Rectal smooth muscle tissue (tissue), 1 donor: ENCODE data around the gene PTPN21.

Experiments used
- H3K27ac ChIP-seq: one replicate; pipeline ENCODE4 v1.7.0; 2013; ENCODE audit warnings: low read depth, low read length, inconsistent platforms
- H3K27me3 ChIP-seq: one replicate; pipeline ENCODE4 v1.7.0; 2013; ENCODE audit warnings: low read length; ENCODE audit not compliant: control insufficient read depth, insufficient read depth
- H3K36me3 ChIP-seq: one replicate; pipeline ENCODE4 v1.7.0; 2013; ENCODE audit warnings: low read length; ENCODE audit not compliant: control insufficient read depth, insufficient read depth
- H3K4me1 ChIP-seq: one replicate; pipeline ENCODE4 v1.7.0; 2013; ENCODE audit warnings: low read length; ENCODE audit not compliant: control insufficient read depth, insufficient read depth
- H3K4me3 ChIP-seq: one replicate; pipeline ENCODE4 v1.7.0; 2013; ENCODE audit warnings: low read length
- H3K9ac ChIP-seq: one replicate; pipeline ENCODE4 v1.7.0; 2013; ENCODE audit warnings: low read length

PTPN21 gene

GRCh38 chr14:88572117-88572516 is 17.3 kb upstream of the PTPN21 start:
- no peak overlapping the region for H3K9ac ChIP-seq
- H3K36me3 ChIP-seq: peaks cover 32% of the 10 kb centered on the region
- no peaks in the 10 kb centered on the region for H3K27me3 ChIP-seq
- no peak overlapping the region for H3K27ac ChIP-seq
- H3K4me1 ChIP-seq: no peaks in the 10 kb centered on the region
- no peak overlapping the region for H3K4me3 ChIP-seq

- H3K4me3 ChIP-seq: no peak overlapping the region
- H3K36me3 ChIP-seq: peaks cover 17% of the 10 kb centered on the region
- no peak overlapping the region for H3K27ac ChIP-seq
- peaks cover 2% of the 10 kb centered on the region for H3K4me1 ChIP-seq
- no peak overlapping the region for H3K9ac ChIP-seq
- H3K27me3 ChIP-seq: no peaks in the 10 kb centered on the region
Measured at GRCh38 chr14:88568196-88568595, 13.4 kb upstream of the PTPN21 start.

GRCh38 chr14:88565427-88565826 is 10.6 kb upstream of the PTPN21 start:
- no peak overlapping the region for H3K4me3 ChIP-seq
- H3K27ac ChIP-seq: no peak overlapping the region
- no peak overlapping the region for H3K9ac ChIP-seq
- H3K27me3 ChIP-seq: no peaks in the 10 kb centered on the region
- peaks cover 6% of the 10 kb centered on the region for H3K4me1 ChIP-seq
- H3K36me3 ChIP-seq: peaks cover 7% of the 10 kb centered on the region

GRCh38 chr14:88563845-88564244 is 9.0 kb upstream of the PTPN21 start:
- H3K27ac ChIP-seq: peak overlapping the region; percentile 95
- no peak overlapping the region for H3K9ac ChIP-seq
- H3K4me1 ChIP-seq: peaks cover 6% of the 10 kb centered on the region
- H3K4me3 ChIP-seq: peak overlapping the region; percentile 87
- peaks cover 3% of the 10 kb centered on the region for H3K36me3 ChIP-seq
- no peaks in the 10 kb centered on the region for H3K27me3 ChIP-seq

- peaks cover 6% of the 10 kb centered on the region for H3K4me1 ChIP-seq
Measured at GRCh38 chr14:88562831-88563686, 8.3 kb upstream of the PTPN21 start, which contains the start of gene ZC3H14. Gene ZC3H14 (plus strand): TSS chr14:88563037. CDS start chr14:88563134, 97 bp downstream.

GRCh38 chr14:88562532-88562830 is 7.7 kb upstream of the PTPN21 start:
- peak overlapping the region; percentile 22 for H3K9ac ChIP-seq
- peak overlapping the region; percentile 95 for H3K27ac ChIP-seq
- H3K4me3 ChIP-seq: peak overlapping the region; percentile 87
- H3K36me3 ChIP-seq: no peaks in the 10 kb centered on the region
- peaks cover 6% of the 10 kb centered on the region for H3K4me1 ChIP-seq
- H3K27me3 ChIP-seq: no peaks in the 10 kb centered on the region

More at GRCh38 chr14:88562831-88563686, 8.3 kb upstream of the PTPN21 start, which contains the start of gene ZC3H14:
- Histone ChIP-seq H3K27me3 (no peaks in the 10 kb centered on the region), H3K4me3 (peak within 1 kb of the TSS; percentile 87), H3K9ac (peak within 1 kb of the TSS; percentile 86), H3K36me3 (no peaks in the 10 kb centered on the region), H3K27ac (peak within 1 kb of the TSS; percentile 95)

GRCh38 chr14:88559852-88560251 is 5.0 kb upstream of the PTPN21 start:
- Histone ChIP-seq H3K4me3 (no peak overlapping the region), H3K27me3 (no peaks in the 10 kb centered on the region), H3K27ac (no peak overlapping the region), H3K36me3 (no peaks in the 10 kb centered on the region), H3K9ac (no peak overlapping the region), H3K4me1 (peaks cover 9% of the 10 kb centered on the region)

GRCh38 chr14:88556581-88556980 is 1.8 kb upstream of the PTPN21 start:
- no peak overlapping the region for H3K9ac ChIP-seq
- H3K36me3 ChIP-seq: no peaks in the 10 kb centered on the region
- no peak overlapping the region for H3K27ac ChIP-seq
- peaks cover 3% of the 10 kb centered on the region for H3K4me1 ChIP-seq
- no peaks in the 10 kb centered on the region for H3K27me3 ChIP-seq
- no peak overlapping the region for H3K4me3 ChIP-seq

- peaks cover 3% of the 10 kb centered on the region for H3K4me1 ChIP-seq
- peak overlapping the region; percentile 70 for H3K4me3 ChIP-seq
- H3K27ac ChIP-seq: peak overlapping the region; percentile 82
- no peaks in the 10 kb centered on the region for H3K36me3 ChIP-seq
- H3K27me3 ChIP-seq: no peaks in the 10 kb centered on the region
- H3K9ac ChIP-seq: peak overlapping the region; percentile 56
Measured at GRCh38 chr14:88553886-88554456, 836 bp downstream of the PTPN21 start.

- Histone ChIP-seq H3K4me3 (no peak overlapping the region), H3K27me3 (no peaks in the 10 kb centered on the region), H3K36me3 (no peaks in the 10 kb centered on the region), H3K4me1 (peaks cover 3% of the 10 kb centered on the region), H3K9ac (no peak overlapping the region), H3K27ac (no peak overlapping the region)
Measured at GRCh38 chr14:88552876-88553275, 1.9 kb downstream of the PTPN21 start.

GRCh38 chr14:88551980-88552431 is 2.8 kb downstream of the PTPN21 start:
- Histone ChIP-seq H3K36me3 (no peaks in the 10 kb centered on the region), H3K27me3 (no peaks in the 10 kb centered on the region), H3K4me1 (peaks cover 3% of the 10 kb centered on the region), H3K4me3 (peak overlapping the region; percentile 90), H3K9ac (peak overlapping the region; percentile 25), H3K27ac (peak overlapping the region; percentile 78)

GRCh38 chr14:88551094-88551870 is 3.5 kb downstream of the PTPN21 start:
- Histone ChIP-seq H3K27ac (peak overlapping the region; percentile 78), H3K4me1 (peaks cover 3% of the 10 kb centered on the region), H3K27me3 (no peaks in the 10 kb centered on the region), H3K36me3 (no peaks in the 10 kb centered on the region), H3K4me3 (peak overlapping the region; percentile 90), H3K9ac (peak overlapping the region; percentile 25)
